ENCODE data around the gene CLASP1. TPM values are rescaled to one million over a fixed set of nuclear protein-coding genes. Genes with fewer than 3 reads are reported as not detected.
A peak's percentile ranks its signal among the peaks of the same experiment; 100 is the strongest.
"Not testable (repeated sequence)": the region's sequence is repeated elsewhere in the genome, so short reads cannot be mapped to it uniquely, and the experiment has no call there.

Gene CLASP1
- total and polyA plus RNA-seq, 5 donors: 19.1 to 62.4 (median 60.7) TPM

DNA sequence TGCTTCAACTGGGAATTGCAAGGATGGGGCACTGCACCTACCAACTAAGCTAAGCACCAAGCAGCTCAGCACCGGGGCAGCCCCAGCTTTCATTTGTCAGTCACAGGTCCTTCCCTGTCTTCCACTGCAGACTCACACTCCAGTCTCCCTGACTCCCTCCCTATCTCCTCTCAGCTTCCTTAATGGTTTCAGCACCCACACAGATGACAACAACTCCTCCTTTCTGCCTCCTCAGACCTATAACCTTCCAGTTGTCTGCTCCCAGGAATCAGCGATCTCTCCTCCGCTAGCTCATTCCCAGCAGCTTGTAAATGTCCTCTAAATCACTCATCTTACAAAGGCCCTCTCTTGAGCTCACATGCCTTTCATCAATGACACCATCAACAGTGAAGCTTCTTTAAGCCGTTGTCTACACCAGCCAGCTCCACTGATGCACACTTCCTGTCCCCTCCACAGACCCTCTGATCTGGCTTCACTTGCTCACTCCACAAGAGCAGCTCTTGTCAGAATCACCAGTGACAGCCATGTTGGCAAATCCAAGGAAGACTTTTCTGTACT lies 32.1 kb downstream of the CLASP1 start:
- intact Hi-C loops (cut with DNase I): no loop called here
- H3K27ac ChIP-seq (ENCODE audit: low read length): peak overlapping the region; percentile 15
- peak; percentile 34 to 43 for ATAC-seq

DNA sequence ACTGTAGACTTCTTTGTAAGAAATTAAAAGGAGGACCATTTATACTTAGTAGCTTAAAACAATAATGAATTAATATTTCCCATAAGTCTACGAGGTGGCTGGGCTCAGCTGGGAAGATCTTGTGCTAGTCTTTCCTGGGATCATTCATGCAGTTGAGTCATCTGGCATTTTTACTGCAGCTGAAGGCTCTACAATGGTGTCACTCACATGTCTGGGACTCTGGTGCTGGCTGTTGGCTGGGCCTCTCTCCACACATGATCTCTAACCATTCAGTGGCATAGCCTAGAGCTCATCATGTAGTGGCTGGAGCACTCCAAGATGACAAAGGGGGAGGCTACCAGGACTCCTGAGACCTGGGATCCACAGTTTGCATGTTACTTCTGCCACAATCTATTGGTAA lies 35.5 kb downstream of the CLASP1 start:
- Histone ChIP-seq H3K27me3 (ENCODE audit: control insufficient read depth, insufficient read depth) (no peaks in the 10 kb centered on the region), H3K27ac (ENCODE audit: low read length) (peak overlapping the region; percentile 7), H3K4me1 (ENCODE audit: control insufficient read depth, insufficient read depth, low read length) (peaks cover 16% of the 10 kb centered on the region), H3K4me3 (ENCODE audit: low read length) (no peak overlapping the region), H3K9me3 (ENCODE audit: control insufficient read depth, low read length) (no peaks in the 10 kb centered on the region)
- ATAC-seq (no peak), DNase-seq (no peak)
- 85% methylated on average over 1 of the region's 1 CpG for WGBS
- intact Hi-C loops (cut with DNase I): no loop called here

More for the DNA sequence above, 32.1 kb downstream of the CLASP1 start:
- WGBS: 31% methylated on average over 4 of the region's 4 CpGs
- peaks cover 16% of the 10 kb centered on the region for H3K4me1 ChIP-seq (ENCODE audit: control insufficient read depth, insufficient read depth, low read length)
- no peak overlapping the region for H3K4me3 ChIP-seq (ENCODE audit: low read length)
- DNase-seq: no peak
- H3K27me3 ChIP-seq (ENCODE audit: control insufficient read depth, insufficient read depth): no peaks in the 10 kb centered on the region
- H3K9me3 ChIP-seq (ENCODE audit: control insufficient read depth, low read length): no peaks in the 10 kb centered on the region

DNA sequence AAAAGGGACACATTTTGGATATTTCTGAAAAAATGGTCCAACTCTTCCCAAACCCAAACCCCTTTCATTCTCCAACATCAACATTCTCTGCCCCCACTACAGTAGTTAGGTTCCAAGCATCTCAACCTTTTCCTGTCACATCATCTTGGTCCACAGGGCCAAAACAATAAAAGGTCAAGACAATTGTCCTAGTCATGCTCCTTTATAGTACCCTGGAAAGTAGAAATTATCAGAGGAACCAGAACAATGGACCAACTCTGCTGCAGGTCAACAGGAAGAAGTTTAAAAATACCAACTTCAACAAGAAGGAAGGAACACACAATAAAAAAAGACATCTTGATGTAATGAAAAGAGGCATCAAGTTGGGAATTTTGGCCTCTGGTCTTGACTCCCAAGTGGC lies 36.1 kb downstream of the CLASP1 start:
- intact Hi-C loops (cut with DNase I): no loop called here
- Histone ChIP-seq H3K27me3 (ENCODE audit: control insufficient read depth, insufficient read depth) (no peaks in the 10 kb centered on the region), H3K27ac (ENCODE audit: low read length) (no peak overlapping the region), H3K9me3 (ENCODE audit: control insufficient read depth, low read length) (no peaks in the 10 kb centered on the region), H3K4me3 (ENCODE audit: low read length) (no peak overlapping the region), H3K4me1 (ENCODE audit: control insufficient read depth, insufficient read depth, low read length) (peaks cover 20% of the 10 kb centered on the region)
- no peak for DNase-seq
- ATAC-seq: peak in 1 of 2 donors; percentile 76

DNA sequence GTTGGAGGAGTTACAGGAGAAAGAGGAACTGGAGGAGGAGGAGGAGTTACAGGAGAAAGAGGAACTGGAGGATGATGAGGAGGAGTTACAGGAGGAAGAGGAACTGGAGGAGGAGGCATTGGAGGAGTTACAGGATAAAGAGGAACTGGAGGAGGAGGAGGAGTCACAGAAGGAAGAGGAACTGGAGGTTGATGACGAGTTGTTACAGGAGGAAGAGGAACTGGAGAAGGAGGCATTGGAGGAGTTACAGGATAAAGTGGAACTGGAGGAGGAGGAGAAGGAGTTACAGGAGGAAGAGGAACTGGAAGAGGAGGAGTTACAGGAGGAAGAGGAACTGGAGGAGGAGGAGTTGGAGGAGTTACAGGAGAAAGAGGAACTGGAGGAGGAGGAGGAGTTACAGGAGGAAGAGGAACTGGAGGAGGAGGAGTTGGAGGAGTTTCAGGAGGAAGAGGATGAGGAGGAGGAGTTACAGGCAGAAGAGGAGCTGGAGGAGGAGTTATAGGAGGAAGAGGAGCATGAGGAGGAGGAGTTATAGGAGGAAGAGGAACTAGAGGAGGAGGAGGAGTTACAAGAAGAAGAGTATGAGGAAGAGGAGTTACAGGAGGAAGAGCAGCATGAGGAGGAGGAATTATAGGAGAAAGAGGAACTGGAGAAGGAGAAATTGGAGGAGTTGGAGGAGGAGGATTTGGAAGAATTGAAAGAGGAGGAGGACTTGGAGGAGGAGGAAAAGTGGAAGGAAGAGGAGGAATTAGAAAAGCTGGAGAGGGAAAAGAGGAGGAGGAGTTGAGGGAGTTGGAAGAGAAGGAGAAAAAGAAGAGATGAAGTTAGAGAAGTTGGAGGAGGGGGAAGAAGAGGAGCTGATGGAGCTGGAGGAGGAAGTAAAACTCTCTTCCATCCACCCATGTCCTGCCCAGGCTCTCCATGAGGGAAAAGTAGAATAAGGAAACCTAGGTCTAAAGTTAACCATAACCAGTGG lies 37.2 kb downstream of the CLASP1 start:
- DNase-seq (no peak), ATAC-seq (no peak)
- peaks cover 11% of the 10 kb centered on the region for H3K4me1 ChIP-seq (ENCODE audit: control insufficient read depth, insufficient read depth, low read length)
- WGBS: 68% methylated on average over 1 of the region's 1 CpG
- no peaks in the 10 kb centered on the region for H3K27me3 ChIP-seq (ENCODE audit: control insufficient read depth, insufficient read depth)
- intact Hi-C loops (cut with DNase I): no loop called here
- peak overlapping the region; percentile 50 for H3K27ac ChIP-seq (ENCODE audit: low read length)
- H3K9me3 ChIP-seq (ENCODE audit: control insufficient read depth, low read length): no peaks in the 10 kb centered on the region
- no peak overlapping the region for H3K4me3 ChIP-seq (ENCODE audit: low read length)

DNA sequence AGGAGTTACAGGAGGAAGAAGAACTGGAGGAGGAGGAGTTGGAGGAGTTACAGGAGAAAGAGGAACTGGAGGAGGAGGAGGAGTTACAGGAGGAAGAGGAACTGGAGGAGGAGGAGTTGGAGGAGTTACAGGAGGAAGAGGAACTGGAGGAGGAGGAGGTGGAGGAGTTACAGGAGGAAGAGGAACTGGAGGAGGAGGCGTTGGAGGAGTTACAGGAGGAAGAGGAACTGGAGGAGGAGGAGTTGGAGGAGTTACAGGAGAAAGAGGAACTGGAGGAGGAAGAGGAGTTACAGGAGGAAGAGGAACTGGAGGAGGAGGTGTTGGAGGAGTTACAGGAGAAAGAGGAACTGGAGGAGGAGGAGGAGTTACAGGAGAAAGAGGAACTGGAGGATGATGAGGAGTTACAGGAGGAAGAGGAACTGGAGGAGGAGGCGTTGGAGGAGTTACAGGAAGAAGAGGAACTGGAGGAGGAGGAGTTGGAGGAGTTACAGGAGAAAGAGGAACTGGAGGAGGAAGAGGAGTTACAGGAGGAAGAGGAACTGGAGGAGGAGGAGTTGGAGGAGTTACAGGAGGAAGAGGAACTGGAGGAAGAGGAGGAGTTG lies 38.1 kb downstream of the CLASP1 start:
- peaks cover 11% of the 10 kb centered on the region for H3K4me1 ChIP-seq (ENCODE audit: control insufficient read depth, insufficient read depth, low read length)
- H3K27me3 ChIP-seq (ENCODE audit: control insufficient read depth, insufficient read depth); H3K9me3 ChIP-seq (ENCODE audit: control insufficient read depth, low read length); H3K27ac ChIP-seq (ENCODE audit: low read length); intact Hi-C loops (cut with DNase I); ATAC-seq; H3K4me3 ChIP-seq (ENCODE audit: low read length); DNase-seq: not testable (repeated sequence)
- WGBS: 79% methylated on average over 2 of the region's 2 CpGs

DNA sequence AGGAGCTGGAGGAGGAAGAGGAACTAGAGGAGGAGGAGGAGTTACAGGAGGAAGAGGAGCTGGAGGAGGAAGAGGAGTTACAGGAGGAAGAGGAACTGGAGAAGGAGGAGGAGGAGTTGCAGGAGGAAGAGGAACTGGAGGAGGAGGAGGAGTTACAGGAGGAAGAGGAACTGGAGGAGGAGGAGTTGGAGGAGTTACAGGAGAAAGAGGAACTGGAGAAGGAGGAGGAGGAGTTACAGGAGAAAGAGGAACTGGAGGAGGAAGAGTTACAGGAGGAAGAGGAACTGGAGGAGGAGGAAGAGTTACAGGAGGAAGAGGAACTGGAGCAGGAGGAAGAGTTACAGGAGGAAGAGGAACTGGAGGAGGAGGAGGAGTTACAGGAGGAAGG lies 38.8 kb downstream of the CLASP1 start:
- H3K27ac ChIP-seq (ENCODE audit: low read length); ATAC-seq; DNase-seq; H3K9me3 ChIP-seq (ENCODE audit: control insufficient read depth, low read length); intact Hi-C loops (cut with DNase I); H3K4me3 ChIP-seq (ENCODE audit: low read length); H3K27me3 ChIP-seq (ENCODE audit: control insufficient read depth, insufficient read depth): not testable (repeated sequence)
- peaks cover 14% of the 10 kb centered on the region for H3K4me1 ChIP-seq (ENCODE audit: control insufficient read depth, insufficient read depth, low read length)

DNA sequence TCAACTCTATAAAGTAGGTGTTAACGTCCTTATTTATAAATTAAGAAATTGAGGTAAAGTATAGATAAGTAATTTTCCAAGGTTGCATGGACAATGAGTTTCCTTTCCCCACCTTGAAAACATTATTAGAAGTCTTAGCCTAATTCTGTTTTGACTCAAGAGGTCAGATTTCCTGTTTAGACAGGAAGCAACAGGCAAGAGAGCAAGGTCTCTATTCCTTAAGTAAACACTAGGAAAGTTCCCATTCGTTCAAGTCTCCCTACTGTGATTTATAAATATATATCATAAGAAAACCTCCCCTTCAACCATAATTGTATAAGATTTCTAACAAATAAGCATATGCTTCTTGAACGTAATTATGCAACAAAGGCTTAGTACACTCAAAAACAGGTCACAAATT lies 40.3 kb downstream of the CLASP1 start:
- Histone ChIP-seq H3K27me3 (ENCODE audit: control insufficient read depth, insufficient read depth) (no peaks in the 10 kb centered on the region), H3K4me3 (ENCODE audit: low read length) (no peak overlapping the region), H3K4me1 (ENCODE audit: control insufficient read depth, insufficient read depth, low read length) (peaks cover 14% of the 10 kb centered on the region), H3K9me3 (ENCODE audit: control insufficient read depth, low read length) (no peaks in the 10 kb centered on the region), H3K27ac (ENCODE audit: low read length) (no peak overlapping the region)
- ATAC-seq (peak in 1 of 2 donors; percentile 51), DNase-seq (no peak)
- 66% methylated on average over 3 of the region's 3 CpGs for WGBS
- intact Hi-C loops (cut with DNase I): no loop called here

DNA sequence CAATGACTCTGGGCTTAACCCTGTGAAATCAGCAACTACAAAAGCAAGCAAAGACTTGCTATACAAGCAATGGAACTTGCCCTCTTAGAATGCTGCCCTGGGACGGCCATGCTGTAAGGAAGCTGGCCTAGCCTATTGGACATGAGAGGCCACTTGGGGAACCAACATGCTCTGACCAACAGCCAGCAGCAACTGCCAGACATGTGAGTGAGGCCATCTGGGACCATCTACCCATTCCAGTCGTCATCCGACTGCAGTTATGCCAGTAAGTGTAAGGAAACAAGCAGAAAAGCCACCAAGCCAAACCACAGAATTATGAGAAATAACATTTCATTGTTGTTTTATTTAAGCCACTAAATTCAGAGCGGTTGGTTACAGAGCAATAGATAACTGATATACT lies 40.9 kb downstream of the CLASP1 start:
- Histone ChIP-seq H3K27me3 (ENCODE audit: control insufficient read depth, insufficient read depth) (no peaks in the 10 kb centered on the region), H3K4me3 (ENCODE audit: low read length) (no peak overlapping the region), H3K27ac (ENCODE audit: low read length) (peak overlapping the region; percentile 43), H3K4me1 (ENCODE audit: control insufficient read depth, insufficient read depth, low read length) (peaks cover 11% of the 10 kb centered on the region), H3K9me3 (ENCODE audit: control insufficient read depth, low read length) (no peaks in the 10 kb centered on the region)
- peak; percentile 45 to 57 for ATAC-seq
- DNase-seq: peak in 1 of 3 donors; percentile 68
- intact Hi-C loops (cut with DNase I): no loop called here
- 76% methylated on average over 4 of the region's 4 CpGs for WGBS

DNA sequence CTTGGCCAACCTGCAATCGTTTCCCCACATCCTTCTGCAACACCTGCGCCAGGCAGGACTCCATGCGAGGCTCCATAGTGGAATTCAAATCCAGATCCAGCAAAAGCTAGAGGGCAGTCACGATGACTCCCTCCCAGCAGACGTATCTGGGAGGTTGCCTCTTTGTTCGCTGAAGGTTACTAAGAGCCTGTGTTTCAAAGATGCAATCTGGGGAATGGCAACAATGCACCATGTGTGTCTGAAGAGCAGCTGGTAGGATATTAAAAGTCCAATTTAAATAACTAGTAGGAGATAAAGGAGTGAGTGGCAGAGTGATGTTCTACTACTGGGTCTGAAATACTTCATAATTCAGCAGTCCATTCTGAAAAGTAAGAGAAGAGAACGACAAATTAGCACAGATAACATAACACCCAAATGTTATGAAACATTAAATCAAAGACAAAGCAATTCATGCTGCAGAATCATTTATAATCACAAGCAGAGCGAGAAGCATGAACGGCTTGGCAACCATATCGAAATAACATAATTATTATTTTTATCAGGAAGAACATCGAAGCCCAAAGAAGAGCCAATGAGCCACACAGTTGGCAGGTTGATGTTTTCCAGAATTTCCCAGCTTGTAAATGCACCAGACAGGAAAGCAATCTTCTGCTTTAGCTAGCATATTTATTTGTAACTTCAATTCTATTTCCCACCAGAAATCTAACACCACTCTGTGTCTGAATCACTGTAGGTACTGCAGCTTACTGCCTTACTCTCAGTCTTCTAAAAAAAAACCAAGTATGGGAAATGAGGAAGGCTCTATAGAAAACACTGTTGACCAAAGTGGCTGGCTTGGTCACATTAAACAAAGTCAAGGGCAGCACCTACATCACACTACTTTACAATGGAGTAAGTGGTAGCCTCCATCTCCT lies 43.2 kb downstream of the CLASP1 start:
- DNase-seq (no peak), ATAC-seq (peak; percentile 32 to 60)
- H3K27me3 ChIP-seq (ENCODE audit: control insufficient read depth, insufficient read depth): no peaks in the 10 kb centered on the region
- intact Hi-C loops (cut with DNase I): no loop called here
- 61% methylated on average over 11 of the region's 11 CpGs for WGBS
- H3K4me3 ChIP-seq (ENCODE audit: low read length): no peak overlapping the region
- no peaks in the 10 kb centered on the region for H3K9me3 ChIP-seq (ENCODE audit: control insufficient read depth, low read length)
- peaks cover 11% of the 10 kb centered on the region for H3K4me1 ChIP-seq (ENCODE audit: control insufficient read depth, insufficient read depth, low read length)
- peak overlapping the region; percentile 79 for H3K27ac ChIP-seq (ENCODE audit: low read length)

DNA sequence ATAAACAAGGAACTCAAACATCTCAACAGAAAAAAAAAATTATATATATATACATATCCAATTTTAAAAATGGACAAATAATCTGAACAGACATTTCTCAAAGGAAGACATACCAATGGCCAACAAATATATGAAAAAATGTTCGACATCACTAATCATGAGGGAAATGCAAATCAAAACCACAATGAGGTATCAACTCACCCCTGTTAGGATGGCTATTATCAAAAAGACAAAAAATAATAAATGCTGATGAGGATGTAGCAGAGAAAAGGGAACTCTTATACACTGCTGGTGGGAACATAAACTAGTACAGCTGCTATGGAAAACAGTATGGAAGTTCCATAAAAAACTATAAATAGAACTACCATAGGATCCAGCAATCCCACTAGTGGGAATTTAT lies 46.1 kb downstream of the CLASP1 start:
- ATAC-seq (no peak), DNase-seq (no peak)
- H3K27ac ChIP-seq (ENCODE audit: low read length): no peak overlapping the region
- no peak overlapping the region for H3K4me3 ChIP-seq (ENCODE audit: low read length)
- intact Hi-C loops (cut with DNase I): no loop called here
- H3K4me1 ChIP-seq (ENCODE audit: control insufficient read depth, insufficient read depth, low read length): peaks cover 8% of the 10 kb centered on the region
- H3K9me3 ChIP-seq (ENCODE audit: control insufficient read depth, low read length): no peaks in the 10 kb centered on the region
- WGBS: 99% methylated on average over 1 of the region's 1 CpG
- H3K27me3 ChIP-seq (ENCODE audit: control insufficient read depth, insufficient read depth): no peaks in the 10 kb centered on the region

Measured in right cardiac atrium (tissue), 5 donors.